Keratinocyte (primary cell): ENCODE measurements around the gene MTMR1.

ENCODE experiments used
- EZH2 ChIP-seq: IDR thresholded peaks from one replicate; pipeline ENCODE4 v1.6.1; 2012; ENCODE audit warnings: inconsistent platforms, mild to moderate bottlenecking, low read length, moderate library complexity
- TF ChIP-seq, protein P1 (sequence below), 3 experiments: IDR thresholded peaks in 1 of 3; conservative IDR thresholded peaks in 1 of 3; optimal IDR thresholded peaks in 1 of 3; 2 replicates in 2 of 3; 3 replicates in 1 of 3; pipeline versions ENCODE3 to v1.5.1; 2011; ENCODE audit warnings: low read length in 3 of 3, mild to moderate bottlenecking in 3 of 3, moderate library complexity in 2 of 3, control low read depth in 1 of 3, inconsistent platforms in 1 of 3; ENCODE audit not compliant: insufficient read depth in 2 of 3; ENCODE audit errors: extremely low read depth in 1 of 3

DNA sequence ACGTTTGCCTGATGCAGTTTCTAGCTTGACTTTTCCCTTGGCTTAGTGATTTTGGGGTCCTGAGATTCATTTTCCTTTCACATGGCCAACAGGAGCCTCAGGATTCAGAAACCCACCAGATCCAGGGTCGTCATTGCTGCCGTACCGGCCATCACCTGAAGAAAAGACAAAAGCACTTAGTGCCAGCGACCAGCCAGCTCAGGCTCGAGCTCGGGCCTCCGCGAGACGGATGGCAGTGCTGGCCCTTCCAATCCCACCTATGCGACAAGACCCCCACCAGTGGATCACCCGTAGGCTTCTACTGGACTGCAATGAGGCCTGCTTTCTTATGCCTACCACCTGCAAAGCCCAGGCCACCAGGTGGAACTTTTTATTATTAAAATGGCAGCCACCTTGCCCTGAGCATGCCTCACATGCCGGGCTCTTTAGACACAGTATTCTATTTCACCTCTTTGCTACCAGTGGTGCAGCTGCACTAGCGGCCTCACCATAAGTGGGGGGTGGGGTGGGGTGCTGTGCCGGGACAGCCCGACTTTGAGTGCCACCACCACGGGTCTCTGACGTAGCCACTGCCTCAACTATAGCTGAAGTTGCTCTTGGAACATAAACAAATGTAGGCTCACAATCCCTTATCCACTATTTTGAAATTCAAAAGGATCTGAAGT, 84.3 kb downstream of the MTMR1 start:
- TF ChIP-seq, protein P1, sequence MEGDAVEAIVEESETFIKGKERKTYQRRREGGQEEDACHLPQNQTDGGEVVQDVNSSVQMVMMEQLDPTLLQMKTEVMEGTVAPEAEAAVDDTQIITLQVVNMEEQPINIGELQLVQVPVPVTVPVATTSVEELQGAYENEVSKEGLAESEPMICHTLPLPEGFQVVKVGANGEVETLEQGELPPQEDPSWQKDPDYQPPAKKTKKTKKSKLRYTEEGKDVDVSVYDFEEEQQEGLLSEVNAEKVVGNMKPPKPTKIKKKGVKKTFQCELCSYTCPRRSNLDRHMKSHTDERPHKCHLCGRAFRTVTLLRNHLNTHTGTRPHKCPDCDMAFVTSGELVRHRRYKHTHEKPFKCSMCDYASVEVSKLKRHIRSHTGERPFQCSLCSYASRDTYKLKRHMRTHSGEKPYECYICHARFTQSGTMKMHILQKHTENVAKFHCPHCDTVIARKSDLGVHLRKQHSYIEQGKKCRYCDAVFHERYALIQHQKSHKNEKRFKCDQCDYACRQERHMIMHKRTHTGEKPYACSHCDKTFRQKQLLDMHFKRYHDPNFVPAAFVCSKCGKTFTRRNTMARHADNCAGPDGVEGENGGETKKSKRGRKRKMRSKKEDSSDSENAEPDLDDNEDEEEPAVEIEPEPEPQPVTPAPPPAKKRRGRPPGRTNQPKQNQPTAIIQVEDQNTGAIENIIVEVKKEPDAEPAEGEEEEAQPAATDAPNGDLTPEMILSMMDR (optimal IDR thresholded peaks at IDR 0.05 in 1 of 3, IDR thresholded peaks at IDR 0.05 in 1 of 3, conservative IDR thresholded peaks at IDR 0.05 in 1 of 3; ENCODE audit: extremely low read depth in 1 of 3, insufficient read depth in 2 of 3, low read length in 3 of 3): no peak
- TF ChIP-seq EZH2: no peak
